ENCODE results near the gene NFYC. TPM values are rescaled to one million over a fixed set of nuclear protein-coding genes. Genes with fewer than 3 reads are reported as not detected.

NFYC gene
- total and polyA plus RNA-seq, 8 donors = 54.6 to 98.1 (median 86.0) TPM

GRCh38 chr1:40782371-40782956 lies 91.0 kb downstream of the NFYC start:
- no peak for TF ChIP-seq CTCF (IDR thresholded peaks at IDR 0.05)
- Histone ChIP-seq H3K27ac (no peak overlapping the region), H3K4me1 (peaks cover 7 to 12% of the 10 kb centered on the region in 2 donors), H3K36me3 (no peaks in the 10 kb centered on the region), H3K4me3 (no peak overlapping the region), H3K27me3 (peaks cover 0 to 40% of the 10 kb centered on the region in 2 donors), H3K9me3 (no peaks in the 10 kb centered on the region)
- intact Hi-C loops (cut with DNase I) = no loop called here
- ATAC-seq = peak; percentile 21
- no peak for DNase-seq

GRCh38 chr1:40783001-40783905 lies 91.7 kb downstream of the NFYC start, which contains the start of gene KCNQ4:
Gene KCNQ4, plus strand, starts transcription at chr1:40783787. Its CDS starts 307 bp downstream, at chr1:40784094.
- DNase-seq = peak in 3 of 4 donors; percentile 44 to 87 (median 54)
- Histone ChIP-seq H3K4me1 (peaks cover 7 to 12% of the 10 kb centered on the region in 2 donors), H3K27me3 (peaks cover 0 to 40% of the 10 kb centered on the region in 2 donors), H3K4me3 (peak within 1 kb of the TSS; percentile 36 to 37), H3K36me3 (no peaks in the 10 kb centered on the region), H3K27ac (no peak within 1 kb of the TSS), H3K9me3 (no peaks in the 10 kb centered on the region)
- ATAC-seq = peak; percentile 84
- TF ChIP-seq CTCF (IDR thresholded peaks at IDR 0.05) = no peak
- intact Hi-C loops (cut with DNase I) = no loop called here

- ATAC-seq (peak; percentile 17), DNase-seq (peak in 2 of 4 donors; percentile 35 to 81)
- Histone ChIP-seq H3K4me3 (peak overlapping the region in 1 of 2 donors; percentile 24), H3K36me3 (no peaks in the 10 kb centered on the region), H3K27ac (no peak overlapping the region), H3K9me3 (no peaks in the 10 kb centered on the region), H3K4me1 (peaks cover 7 to 12% of the 10 kb centered on the region in 2 donors), H3K27me3 (peaks cover 0 to 40% of the 10 kb centered on the region in 2 donors)
- no peak for TF ChIP-seq CTCF (IDR thresholded peaks at IDR 0.05)
- intact Hi-C loops (cut with DNase I) = no loop called here
These were observed 92.8 kb downstream of the NFYC start for GRCh38 chr1:40784141-40784770.

GRCh38 chr1:40784771-40785151 lies 93.3 kb downstream of the NFYC start:
- Histone ChIP-seq H3K27me3 (peaks cover 0 to 40% of the 10 kb centered on the region in 2 donors), H3K36me3 (no peaks in the 10 kb centered on the region), H3K27ac (no peak overlapping the region), H3K4me3 (peak overlapping the region in 1 of 2 donors; percentile 24), H3K9me3 (no peaks in the 10 kb centered on the region), H3K4me1 (peaks cover 7 to 12% of the 10 kb centered on the region in 2 donors)
- ATAC-seq = no peak
- TF ChIP-seq CTCF (IDR thresholded peaks at IDR 0.05) = no peak
- intact Hi-C loops (cut with DNase I) = no loop called here
- DNase-seq = no peak
